ENCODE measurements around the gene GNA15. TPM values are rescaled to one million over a fixed set of nuclear protein-coding genes. Genes with fewer than 3 reads are reported as not detected.

The GNA15 gene
- total and polyA plus RNA-seq, 2 of the 8 experiments (the other 6 are each of a cell fraction or from before 2014, with no cell fraction given) = 0.26 to 0.45 TPM

- ChIA-PET CTCF (ENCODE audit: partially characterized antibody) (interaction anchor here (0.9 to 2.2 kb wide), 3 partner anchors 9 to 12 kb away, joined by 3 to 7 read pairs (median 3); no protein-coding TSS in a partner anchor), POLR2A (ENCODE audit: partially characterized antibody) (no interaction called here)
- Histone ChIP-seq H4K5ac (ENCODE audit: insufficient read length, low read depth, low read length) (no peak overlapping the region), H3K4ac (replicated peaks; ENCODE audit: insufficient read length, low read depth, low read length) (no peak overlapping the region), H3K79me1 (ENCODE audit: low read depth, low read length) (no peaks in the 10 kb centered on the region; the same call in 1 of the 2 replicates), H3K23me2 (ENCODE audit: low read depth, low read length) (no peaks in the 10 kb centered on the region), H3K9ac (replicated peaks in 1 of 4; ENCODE audit: extremely low read depth in 1 of 4, low read depth in 3 of 4, low read length in 3 of 4) (no peak overlapping the region), H3K23ac (ENCODE audit: insufficient read length) (no peak overlapping the region), H2AK5ac (ENCODE audit: low read depth, low read length) (no peak overlapping the region), H2BK15ac (ENCODE audit: low read length) (no peak overlapping the region), H3K27ac (ENCODE audit: low read depth, low read length) (no peak overlapping the region), H4K8ac (ENCODE audit: extremely low read depth, insufficient read depth, low read length) (no peak overlapping the region), H4K20me1 (replicated peaks in 1 of 2; ENCODE audit: control insufficient read depth in 1 of 2, insufficient read depth in 2 of 2, low read length in 2 of 2) (peaks cover 0 to 2% of the 10 kb centered on the region in 2 experiments), H3K4me2 (ENCODE audit: insufficient read depth in 1 of 2, low read depth in 2 of 2, low read length in 2 of 2) (no peak overlapping the region), H2BK20ac (ENCODE audit: low read length) (no peak overlapping the region), H3K4me1 (replicated peaks in 1 of 4; ENCODE audit: control insufficient read depth in 3 of 4, insufficient read depth in 4 of 4, low read length in 3 of 4) (peaks cover 0 to 9% (median 5%) of the 10 kb centered on the region in 4 experiments; a peak in 3 of 7 replicates), H3K27me3 (replicated peaks in 1 of 4; ENCODE audit: control insufficient read depth in 3 of 4, extremely low read depth in 1 of 4, insufficient read depth in 3 of 4, low read length in 3 of 4) (no peaks in the 10 kb centered on the region), H3K9me3 (ENCODE audit: insufficient read depth in 2 of 2, low read depth in 1 of 2, low read length in 1 of 2) (no peaks in the 10 kb centered on the region), H2AFZ (ENCODE audit: low read length) (no peak overlapping the region), H4K91ac (replicated peaks; ENCODE audit: insufficient read length, low read length) (no peak overlapping the region), H3K79me2 (ENCODE audit: control insufficient read depth in 1 of 2, insufficient read depth in 2 of 2, low read length in 2 of 2) (no peaks in the 10 kb centered on the region), H2BK5ac (ENCODE audit: low read depth, low read length) (no peak overlapping the region), H3K14ac (ENCODE audit: insufficient read length) (no peak overlapping the region), H2BK12ac (ENCODE audit: low read depth, low read length) (no peak overlapping the region), H3K18ac (ENCODE audit: extremely low read depth, low read length) (no peak overlapping the region), H3K36me3 (ENCODE audit: control insufficient read depth in 2 of 4, insufficient read depth in 4 of 4, low read length in 3 of 4) (no peaks in the 10 kb centered on the region; a peak in 1 of 8 replicates), H3K56ac (replicated peaks; ENCODE audit: insufficient read length, low read depth, low read length) (no peak overlapping the region), H2BK120ac (replicated peaks; ENCODE audit: low read depth, low read length) (no peak overlapping the region), H3K4me3 (ENCODE audit: extremely low read depth in 1 of 4, insufficient read depth in 2 of 4, low read depth in 3 of 4, low read length in 4 of 4) (no peak overlapping the region)
- FAIRE-seq = no peak
- TF ChIP-seq YY1 (IDR thresholded peaks at IDR 0.05; ENCODE audit: low read depth, low read length) = no peak
- no peak for DNase-seq (ENCODE audit: low read depth in 1 of 2, low spot score in 2 of 2)
- WGBS, 2 experiments (ENCODE audit: extremely low coverage in 1 of 2, insufficient coverage in 1 of 2, insufficient read length in 1 of 2, insufficient replicate concordance in 2 of 2, low coverage in 1 of 2, low lambda C conversion rate in 2 of 2, missing lambda C conversion rate in 1 of 2) = 95% methylated on average over 17 of the region's 38 CpGs; no CpG with 5 or more reads in 1 of the 2 experiments
Observed at GRCh38 chr19:3120611-3121276, 15.1 kb upstream of the GNA15 start.
